GM12891 (cell line): ENCODE results near the gene FNBP1.

Experiments
- POLR2A ChIP-seq: IDR thresholded peaks from 2 replicates; pipeline ENCODE4 v1.6.1; 2011; ENCODE audit warnings: low read depth, low read length, control low read depth
- POLR2AphosphoS5 ChIP-seq: IDR thresholded peaks from 2 replicates; pipeline ENCODE4 v1.6.1; 2011; ENCODE audit warnings: low read depth, low read length, control low read depth
- POU2F2 ChIP-seq: IDR thresholded peaks from 2 replicates; pipeline ENCODE4 v1.6.1; 2011; ENCODE audit warnings: low read depth, mild to moderate bottlenecking, control low read depth, low read length, moderate library complexity
- TAF1 ChIP-seq: IDR thresholded peaks from 2 replicates; pipeline ENCODE4 v1.6.1; 2011; ENCODE audit warnings: low read depth, low read length, control low read depth

- TF ChIP-seq POLR2AphosphoS5 (no peak), POU2F2 (no peak), POLR2A (no peak), TAF1 (no peak)
Observed at GRCh38 chr9:130090915-130091314, 47.9 kb upstream of the FNBP1 start.
